Measurements from ENCODE around the gene OSBP.

OSBP gene

GRCh38 chr11:59607703-59608454 lies 7.7 kb downstream of the OSBP start:
- DNase-seq (ENCODE audit: low spot score), result no peak

- no peak for DNase-seq (ENCODE audit: low spot score)
Measured at GRCh38 chr11:59602432-59602831, 13.1 kb downstream of the OSBP start.

GRCh38 chr11:59601788-59602187 lies 13.8 kb downstream of the OSBP start:
- DNase-seq (ENCODE audit: low spot score), result peak; percentile 26

- no peak for DNase-seq (ENCODE audit: low spot score)
Measured at GRCh38 chr11:59600636-59601035, 14.9 kb downstream of the OSBP start.

- no peak for DNase-seq (ENCODE audit: low spot score)
Measured at GRCh38 chr11:59600234-59600633, 15.3 kb downstream of the OSBP start.

DNA sequence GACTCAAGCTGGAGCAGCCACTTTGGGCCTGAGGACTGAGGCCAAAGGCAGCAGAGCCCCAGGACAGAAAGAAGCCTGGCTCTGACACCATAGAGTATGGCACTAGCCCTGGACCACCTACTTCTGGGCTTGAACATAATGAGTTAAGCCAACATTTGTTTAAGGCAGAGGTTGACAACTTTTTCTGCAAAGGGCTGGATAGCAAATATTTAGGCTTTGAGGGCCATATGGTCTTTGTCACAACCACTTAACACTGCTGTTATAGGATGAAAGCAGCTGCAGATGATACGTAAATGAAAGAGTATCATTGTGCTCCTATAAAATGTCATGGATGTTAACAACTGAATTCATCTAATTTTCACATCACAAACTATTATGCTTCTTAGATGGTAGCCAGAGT lies 16.6 kb downstream of the OSBP start:
- DNase-seq (ENCODE audit: low spot score), result no peak

DNA sequence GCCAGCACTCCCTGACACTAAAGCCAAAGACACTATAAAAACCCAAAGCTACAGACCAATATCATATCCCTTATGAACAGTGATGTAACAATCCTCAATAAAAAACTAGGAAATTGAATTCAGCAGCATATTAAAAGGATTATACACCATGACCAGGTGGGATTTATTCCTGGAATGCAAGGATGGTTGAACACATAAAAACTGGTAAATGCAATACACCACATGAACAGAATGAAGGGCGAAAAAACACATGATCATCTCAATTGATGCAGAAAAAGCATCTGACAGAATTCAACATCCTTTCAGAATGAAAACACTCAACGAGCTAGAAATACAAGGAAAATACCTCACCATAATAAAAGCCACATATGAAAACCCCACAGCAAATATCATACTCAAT lies 31.3 kb downstream of the OSBP start:
- DNase-seq (ENCODE audit: low spot score), result no peak

GRCh38 chr11:59582006-59582405 lies 33.6 kb downstream of the OSBP start:
- no peak for DNase-seq (ENCODE audit: low spot score)

DNA sequence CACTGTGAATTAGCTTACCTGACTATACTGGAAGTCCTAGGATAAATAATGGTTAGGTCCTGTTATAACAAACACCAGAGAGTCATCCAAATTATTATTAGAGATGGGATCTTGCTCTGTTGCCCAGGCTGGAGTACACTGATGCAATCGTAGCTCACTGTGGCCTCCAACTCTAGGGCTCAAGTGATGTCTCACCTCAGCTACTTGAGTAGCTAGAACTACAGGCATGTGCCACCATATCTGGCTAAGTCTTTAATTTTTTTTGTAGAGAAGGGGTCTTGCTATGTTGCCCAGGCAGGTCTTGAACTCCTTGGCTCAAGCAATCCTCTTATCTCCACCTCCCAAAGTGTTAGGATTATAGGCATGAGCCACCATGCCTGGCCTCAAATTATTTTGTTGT lies 37.2 kb downstream of the OSBP start:
- DNase-seq (ENCODE audit: low spot score), result no peak

DNA sequence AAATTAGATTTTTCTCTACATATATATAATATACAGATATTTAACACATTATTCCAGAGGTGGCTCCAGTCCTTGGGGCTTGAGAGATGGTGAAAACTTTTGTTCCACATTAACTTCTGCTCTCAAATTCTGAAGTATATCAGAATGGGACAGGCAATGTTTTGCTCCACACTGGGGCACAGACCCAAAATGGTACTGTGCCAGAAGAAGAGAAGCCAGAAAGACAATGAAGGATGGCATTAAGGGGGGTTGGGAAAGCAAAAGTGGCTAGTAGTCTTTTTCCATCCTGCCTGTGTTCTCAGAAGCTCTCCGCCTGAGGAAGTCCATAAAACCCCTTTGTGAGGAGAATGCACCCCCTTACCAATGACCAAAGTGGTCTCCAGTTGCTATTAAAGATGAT lies 40.1 kb downstream of the OSBP start:
- no peak for DNase-seq (ENCODE audit: low spot score)

DNA sequence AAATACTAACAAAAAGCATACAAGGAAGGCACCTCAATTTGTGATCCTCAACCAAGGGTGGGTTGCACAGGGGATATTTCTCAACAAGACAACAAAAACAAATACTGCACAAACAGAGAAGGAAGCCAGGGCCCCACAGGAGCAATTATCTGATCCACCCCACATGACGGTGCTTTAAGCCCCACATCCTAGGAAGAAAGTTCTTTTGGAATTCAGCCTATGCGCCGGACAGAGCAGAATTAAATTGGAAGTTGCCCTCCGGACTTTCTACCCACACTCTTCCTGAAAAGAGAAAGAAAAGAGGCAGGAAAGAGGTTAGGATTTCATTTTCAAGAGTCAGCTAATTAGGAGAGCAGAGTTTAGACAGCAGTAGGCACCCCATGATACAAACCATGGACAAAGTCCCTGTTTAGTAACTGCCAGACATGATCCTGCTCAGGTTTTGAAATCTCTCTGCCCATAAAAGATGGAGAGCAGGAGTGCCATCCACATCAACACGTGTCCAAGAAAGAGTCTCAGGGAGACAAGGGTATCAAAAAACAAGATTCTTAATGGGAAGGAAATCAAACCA lies 40.6 kb downstream of the OSBP start:
- no peak for DNase-seq (ENCODE audit: low spot score)

- DNase-seq (ENCODE audit: low spot score), result peak; percentile 33
Measured at GRCh38 chr11:59574467-59574866, 41.1 kb downstream of the OSBP start.

- DNase-seq (ENCODE audit: low spot score), result peak; percentile 80
Measured at GRCh38 chr11:59573216-59573615, 42.4 kb downstream of the OSBP start.

DNA sequence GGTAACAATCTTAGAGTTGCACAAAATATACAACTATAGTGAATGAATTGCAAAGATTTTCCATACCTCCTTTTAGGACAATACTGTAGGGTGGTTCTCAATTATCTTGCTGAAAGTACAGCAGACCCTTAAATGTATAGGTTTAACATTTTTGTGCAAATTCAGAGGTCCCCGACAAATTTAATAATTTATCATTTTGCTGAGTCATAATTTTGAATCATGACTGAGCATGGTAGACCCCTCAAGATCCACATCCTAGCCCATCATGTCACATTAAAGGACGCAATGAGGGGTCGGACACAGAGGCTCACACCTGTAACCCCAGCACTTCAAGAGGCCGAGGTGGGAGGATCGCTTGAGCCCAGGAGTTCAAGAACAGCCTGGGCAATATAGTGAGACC lies 43.5 kb downstream of the OSBP start:
- no peak for DNase-seq (ENCODE audit: low spot score)

DNA sequence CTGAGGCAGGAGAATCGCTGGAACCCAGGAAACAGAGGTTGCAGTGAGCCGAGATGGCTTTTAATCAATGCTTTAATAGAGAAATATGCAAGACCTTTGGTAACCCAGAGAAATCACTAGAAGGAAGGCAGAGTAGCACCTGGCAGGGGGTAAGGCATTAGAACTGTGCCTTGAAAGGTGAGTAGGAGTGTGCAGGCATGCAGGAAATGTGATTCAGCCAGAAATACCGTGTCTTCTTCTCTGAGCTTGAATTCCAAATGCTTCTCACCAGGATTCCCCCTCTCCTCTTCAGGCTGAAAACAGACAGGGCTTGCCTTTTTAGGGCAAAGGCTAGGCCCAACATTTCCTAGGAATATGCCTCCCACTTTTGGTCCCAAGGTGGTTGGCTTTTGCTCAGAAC lies 53.3 kb downstream of the OSBP start:
- DNase-seq (ENCODE audit: low spot score), result peak; percentile 79

- DNase-seq (ENCODE audit: low spot score), result peak; percentile 87
Measured at GRCh38 chr11:59560702-59561473, 54.7 kb downstream of the OSBP start.

- DNase-seq (ENCODE audit: low spot score), result peak; percentile 90
Measured at GRCh38 chr11:59560290-59560701, 55.3 kb downstream of the OSBP start.

GRCh38 chr11:59559886-59560285 lies 55.7 kb downstream of the OSBP start:
- DNase-seq (ENCODE audit: low spot score), result no peak

DNA sequence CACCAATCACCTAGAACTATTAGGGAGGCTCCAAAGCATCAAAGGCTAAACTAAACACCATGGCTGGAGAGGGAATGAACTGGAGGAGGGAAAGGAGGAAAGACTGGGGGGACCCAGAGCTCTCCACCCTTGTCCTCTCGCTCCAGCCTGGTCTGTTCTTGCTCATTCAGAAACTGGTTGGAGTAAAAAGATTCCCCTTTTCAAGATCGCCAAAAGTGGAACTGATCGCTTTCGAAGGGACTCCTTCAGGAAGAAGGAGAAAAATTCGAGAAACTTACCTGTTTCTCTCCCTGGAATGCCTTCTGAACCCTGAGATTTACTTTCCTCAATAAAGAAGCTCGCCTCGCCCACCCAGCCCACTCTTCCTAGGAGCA lies 57.3 kb downstream of the OSBP start:
- DNase-seq (ENCODE audit: low spot score), result no peak

DNA sequence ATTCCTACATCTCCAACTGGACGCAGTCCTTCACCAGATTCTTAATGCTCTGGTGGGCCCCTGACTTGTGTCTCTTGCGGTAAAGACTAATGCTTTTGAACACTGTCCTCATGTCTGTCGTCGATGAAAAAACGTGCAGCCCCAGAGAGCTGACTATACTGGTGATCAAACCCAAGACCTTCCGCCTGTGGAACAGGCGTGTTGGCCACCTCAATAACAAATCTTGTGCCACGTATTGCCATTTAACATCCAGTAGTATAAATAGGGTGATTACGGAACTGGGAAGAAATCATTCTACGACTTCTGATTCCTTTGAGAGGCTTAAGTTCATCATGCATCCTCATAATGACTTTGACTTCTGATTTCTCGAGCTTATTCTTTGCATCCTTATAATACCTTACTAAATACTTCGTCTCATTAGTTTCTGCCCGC lies 58.6 kb downstream of the OSBP start:
- DNase-seq (ENCODE audit: low spot score), result no peak

DNA sequence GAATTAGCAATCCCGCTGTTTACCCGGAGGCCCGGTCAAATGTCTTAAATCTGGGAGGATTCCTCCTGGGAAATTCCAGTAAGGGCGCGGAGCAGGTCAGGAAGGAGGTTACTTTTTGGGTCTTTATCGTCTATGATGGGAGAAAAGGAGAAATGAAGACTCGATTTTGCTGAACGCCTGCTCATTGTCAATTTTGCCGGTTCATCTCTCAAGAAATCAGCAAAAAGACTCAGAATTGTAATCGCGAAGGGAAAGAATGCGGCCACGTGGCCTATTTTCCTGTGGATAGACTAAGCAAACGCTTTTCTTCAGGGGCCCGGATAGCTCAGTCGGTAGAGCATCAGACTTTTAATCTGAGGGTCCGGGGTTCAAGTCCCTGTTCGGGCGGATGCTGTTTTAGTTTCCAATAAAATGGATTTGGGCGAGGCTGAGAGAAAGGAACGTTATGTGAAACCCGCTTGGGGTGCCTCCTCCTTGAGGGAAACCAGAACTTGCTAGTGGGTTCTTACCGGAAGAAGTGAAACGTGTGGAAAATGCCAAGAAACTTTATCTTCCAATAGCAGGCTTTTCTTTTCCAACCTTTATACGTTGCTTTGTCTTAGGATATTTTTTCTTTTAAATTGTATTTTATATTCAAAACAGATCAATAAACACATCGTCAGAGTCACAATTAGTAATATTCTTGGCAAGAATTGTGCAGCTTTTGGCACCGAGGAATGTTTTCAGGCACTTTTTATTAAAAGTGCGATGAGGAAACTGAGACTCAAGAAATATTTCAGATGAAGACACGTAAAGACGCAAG lies 59.3 kb downstream of the OSBP start:
- DNase-seq (ENCODE audit: low spot score), result peak; percentile 90

DNA sequence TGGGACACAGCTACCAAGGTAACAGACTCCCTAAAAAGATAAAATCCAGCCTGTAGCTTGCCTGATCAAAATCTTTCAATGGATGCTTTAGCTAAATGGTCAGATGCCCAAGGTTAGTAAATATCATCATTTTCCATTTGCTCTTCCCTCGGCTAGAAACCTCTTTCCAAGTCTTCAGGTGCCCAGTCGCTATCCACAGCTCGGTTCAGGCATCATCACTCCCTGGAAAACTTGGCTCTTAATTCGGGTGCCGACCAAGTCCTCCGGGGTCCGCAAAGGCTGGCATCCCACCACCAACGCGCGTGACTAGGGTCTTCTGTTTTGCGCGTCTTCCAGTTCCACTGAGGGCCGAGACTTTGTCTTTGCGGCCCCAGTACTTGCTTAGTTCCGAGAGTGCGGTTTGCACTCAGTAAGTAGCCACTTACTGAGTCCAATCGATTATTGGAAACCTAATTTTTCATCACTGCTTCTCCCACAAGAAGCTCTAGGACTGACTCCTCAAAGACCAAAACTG lies 59.9 kb downstream of the OSBP start:
- no peak for DNase-seq (ENCODE audit: low spot score)

Data from kidney tubule cell (primary cell).